DMS153 treated with DMSO at 0.1 percent for 48 hours (cell line): ENCODE data around the gene BABAM2.
"Not testable (repeated sequence)": the region's sequence is repeated elsewhere in the genome, so short reads cannot be mapped to it uniquely, and the experiment has no call there.

Source experiments
- DNase-seq: peaks from one replicate; lab custom pipeline; 2025; ENCODE audit not compliant: unreplicated experiment; lab: John Stamatoyannopoulos, UW

Gene BABAM2

GRCh38 chr2:27972311-27972710 lies 81.8 kb downstream of the BABAM2 start:
- no peak for DNase-seq

GRCh38 chr2:27973592-27973991 lies 83.1 kb downstream of the BABAM2 start:
- DNase-seq = no peak

GRCh38 chr2:27976308-27976707 lies 85.8 kb downstream of the BABAM2 start:
- no peak for DNase-seq

- DNase-seq = no peak
Measured at GRCh38 chr2:27977731-27978312, 87.3 kb downstream of the BABAM2 start.

- DNase-seq = not testable (repeated sequence)
Measured at GRCh38 chr2:27978761-27979160, 88.2 kb downstream of the BABAM2 start.

- DNase-seq = no peak
Measured at GRCh38 chr2:27980242-27980641, 89.7 kb downstream of the BABAM2 start.

- no peak for DNase-seq
Measured at GRCh38 chr2:27984153-27984552, 93.6 kb downstream of the BABAM2 start.

GRCh38 chr2:27988306-27988705 lies 97.8 kb downstream of the BABAM2 start:
- DNase-seq = no peak

- no peak for DNase-seq
Measured at GRCh38 chr2:27988718-27989117, 98.2 kb downstream of the BABAM2 start.

- no peak for DNase-seq
Measured at GRCh38 chr2:27989149-27989548, 98.6 kb downstream of the BABAM2 start.

- no peak for DNase-seq
Measured at GRCh38 chr2:27990030-27990590, 99.6 kb downstream of the BABAM2 start.

GRCh38 chr2:27991146-27991545 lies 100.6 kb downstream of the BABAM2 start:
- no peak for DNase-seq

GRCh38 chr2:27992787-27993401 lies 102.4 kb downstream of the BABAM2 start:
- no peak for DNase-seq

GRCh38 chr2:27993402-27993787 lies 102.9 kb downstream of the BABAM2 start:
- DNase-seq = no peak

- DNase-seq = no peak
Measured at GRCh38 chr2:27993950-27994728, 103.6 kb downstream of the BABAM2 start.

- no peak for DNase-seq
Measured at GRCh38 chr2:27996156-27996922, 105.8 kb downstream of the BABAM2 start.

GRCh38 chr2:28000287-28000686 lies 109.8 kb downstream of the BABAM2 start:
- no peak for DNase-seq

GRCh38 chr2:28002181-28002580 lies 111.7 kb downstream of the BABAM2 start:
- DNase-seq = no peak

- DNase-seq = no peak
Measured at GRCh38 chr2:28004086-28004485, 113.6 kb downstream of the BABAM2 start.

- DNase-seq = no peak
Measured at GRCh38 chr2:28009732-28010131, 119.2 kb downstream of the BABAM2 start.

- no peak for DNase-seq
Measured at GRCh38 chr2:28011322-28011737, 120.8 kb downstream of the BABAM2 start.
